Measurements from ENCODE around the gene NACC1. TPM values are rescaled to one million over a fixed set of nuclear protein-coding genes. Genes with fewer than 3 reads are reported as not detected.

The NACC1 gene
- total and polyA plus RNA-seq, 2 experiments from 2014 or later = 12.4 to 260 TPM

GRCh38 chr19:13092158-13092543 lies 25.9 kb upstream of the NACC1 start:
- H3K4me1 ChIP-seq (ENCODE audit: insufficient read depth) = peaks cover 35% of the 10 kb centered on the region
- Mint-ChIP-seq H3K9me3 (no peaks in the 10 kb centered on the region), H3K4me3 (no peak overlapping the region; the same call in 2 of the 3 replicates)

More at GRCh38 chr19:13092158-13092543, 25.9 kb upstream of the NACC1 start:
- H3F3A ChIP-seq (replicated peaks; ENCODE audit: low read depth) = peaks cover 28% of the 10 kb centered on the region
- peak overlapping the region; percentile 44 for H3K4me3 ChIP-seq
- peak overlapping the region; percentile 76; the same call in 1 of the 2 replicates for H2AFZ ChIP-seq
- no peak for ATAC-seq
- 0 out of 2 replicates have a peak, but pooled peaks cover 2% of the 10 kb centered on the region for H4K20me1 ChIP-seq (replicated peaks; ENCODE audit: insufficient read depth)
- DNase-seq (ENCODE audit: low spot score) = no peak
- no peaks in the 10 kb centered on the region for H3K9me2 ChIP-seq (ENCODE audit: insufficient read depth)
- peaks cover 45% of the 10 kb centered on the region for H3K27me3 ChIP-seq (ENCODE audit: insufficient read depth)
- H3K4me1 Mint-ChIP-seq = peaks cover 41% of the 10 kb centered on the region
- no peak overlapping the region for H3K27ac ChIP-seq (ENCODE audit: low read depth)
- H3K79me2 ChIP-seq (replicated peaks; ENCODE audit: insufficient read depth) = no peaks in the 10 kb centered on the region
- no peak overlapping the region for H3K27ac Mint-ChIP-seq
- H3K36me3 ChIP-seq (ENCODE audit: insufficient read depth) = no peaks in the 10 kb centered on the region
- no peaks in the 10 kb centered on the region for H3K36me3 Mint-ChIP-seq (ENCODE audit: low read depth)
- H3K27me3 Mint-ChIP-seq (ENCODE audit: insufficient read depth, low read depth, poor library complexity) = peaks cover 50% of the 10 kb centered on the region
- peak overlapping the region; percentile 79 for H3K4me2 ChIP-seq
- peak; percentile 26 for TF ChIP-seq EZH2 (IDR thresholded peaks at IDR 0.05; ENCODE audit: low read depth, unreplicated experiment)
- peak in 1 of 2 experiments; percentile 7; a peak in 1 of 4 replicates for TF ChIP-seq CTCF (conservative IDR thresholded peaks at IDR 0.05; ENCODE audit: low read depth in 2 of 2)
- TF ChIP-seq POLR2AphosphoS5 (IDR thresholded peaks at IDR 0.05; ENCODE audit: low read depth) = no peak
- TF ChIP-seq ZNF462 (CRISPR knock-in tag; IDR thresholded peaks at IDR 0.05) = no peak
- TF ChIP-seq ZNF331 (CRISPR knock-in tag; IDR thresholded peaks at IDR 0.05; ENCODE audit: low read depth) = no peak
- no peak for TF ChIP-seq JUNB (IDR thresholded peaks at IDR 0.05; ENCODE audit: unreplicated experiment)

Measured in GM23338 (cell line).